Colon (tissue), 2 donors: ENCODE results near the gene PDAP1.
"Not testable (repeated sequence)": the region's sequence is repeated elsewhere in the genome, so short reads cannot be mapped to it uniquely, and the experiment has no call there.

Experiments used
- FAIRE-seq: peaks from 2 replicates; lab custom pipeline; 2012; peaks lifted over from hg19 to GRCh38; lab: Jason Lieb, UNC
- donor health status: control.
- donor health status: control.

Gene PDAP1, protein sequence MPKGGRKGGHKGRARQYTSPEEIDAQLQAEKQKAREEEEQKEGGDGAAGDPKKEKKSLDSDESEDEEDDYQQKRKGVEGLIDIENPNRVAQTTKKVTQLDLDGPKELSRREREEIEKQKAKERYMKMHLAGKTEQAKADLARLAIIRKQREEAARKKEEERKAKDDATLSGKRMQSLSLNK

DNA sequence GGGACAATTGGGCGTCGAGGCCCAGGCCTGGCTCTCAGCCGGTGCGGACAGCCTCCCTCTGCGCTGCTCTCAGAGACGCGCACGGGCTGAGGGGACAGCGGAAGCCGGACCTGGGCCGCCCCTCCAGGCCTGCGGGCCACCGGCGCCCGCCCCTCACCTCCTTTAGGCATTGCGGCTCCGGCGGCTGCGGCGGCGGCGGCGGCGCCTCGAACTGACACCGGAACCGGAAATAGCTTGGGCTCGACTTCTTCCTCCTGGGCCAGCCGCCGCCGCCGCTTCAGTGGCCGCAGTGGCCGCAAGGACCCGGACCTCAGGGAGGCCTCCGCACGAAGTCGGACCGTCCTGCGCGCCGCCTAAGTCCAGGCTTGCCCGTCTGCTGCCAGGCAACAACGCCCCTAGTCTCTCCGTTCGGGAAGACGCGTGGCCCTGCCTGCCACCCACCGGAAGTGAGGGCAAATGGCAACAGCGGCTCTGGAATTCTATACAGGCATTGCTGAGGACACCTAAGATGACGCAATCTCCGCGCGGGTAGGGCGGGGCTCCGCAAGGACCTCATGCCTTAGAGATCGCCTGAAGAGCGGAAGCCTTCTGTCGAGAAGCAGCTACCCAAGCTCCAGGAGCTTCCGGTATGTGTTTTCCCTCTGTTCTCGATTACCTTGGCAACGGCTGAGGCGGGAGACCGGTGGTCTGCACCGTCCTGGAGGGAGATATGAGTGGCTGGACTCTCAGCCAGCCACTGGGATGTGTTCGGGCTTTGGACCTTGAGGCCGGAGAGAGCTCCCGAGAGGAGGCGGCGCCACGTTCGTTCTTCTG lies at the start of gene PDAP1, which contains the start of gene BUD31:
PDAP1 (minus strand) TSS at position 219 of the 813 bp plus-strand sequence; CDS start at position 170, 49 bp downstream.
BUD31 (plus strand) TSS at position 591 of the 813 bp plus-strand sequence. CDS start 2,124 bp downstream, outside the sequence.
- FAIRE-seq, result no peak

DNA sequence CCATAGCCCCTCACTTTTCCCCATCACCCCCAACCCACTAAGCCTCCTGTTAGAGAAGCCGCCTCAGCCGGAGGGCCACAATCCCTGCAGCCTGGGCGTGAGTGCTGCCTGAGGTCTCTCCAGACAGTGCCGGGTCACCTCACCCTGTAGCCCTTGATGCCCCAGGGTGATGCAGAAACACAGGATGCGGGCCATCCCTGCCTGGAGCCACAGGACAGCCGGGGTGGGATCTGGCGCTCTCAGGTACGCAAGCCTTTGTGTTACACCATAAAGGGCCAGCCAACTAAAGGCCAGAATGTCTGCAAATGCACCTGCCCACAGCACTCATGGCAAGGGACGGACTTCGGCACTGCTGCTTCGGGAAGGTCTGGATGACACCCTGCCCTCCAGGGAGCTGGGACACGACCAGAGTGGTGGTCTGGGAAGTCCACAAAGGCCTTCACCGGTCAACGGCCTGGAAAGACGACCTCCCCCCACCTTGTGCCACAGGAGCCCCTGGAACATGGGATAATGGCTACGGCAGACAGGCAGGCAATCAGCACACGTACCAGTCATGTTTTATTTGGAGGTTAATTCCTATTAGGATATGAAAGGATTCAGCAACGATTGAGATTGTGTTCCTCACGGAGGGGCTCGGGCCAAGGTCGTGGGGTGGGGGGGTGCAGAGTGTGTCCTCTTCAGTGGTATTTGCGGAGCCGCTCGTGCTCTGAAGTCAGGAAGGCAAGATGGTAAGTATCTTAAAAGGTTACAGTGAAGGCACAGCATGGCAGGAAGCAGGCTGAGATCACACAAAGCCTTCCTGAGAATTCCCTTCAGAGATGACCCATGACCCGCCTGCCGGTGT lies 49.5 kb upstream of the PDAP1 start:
- no peak for FAIRE-seq

GRCh38 chr7:99457050-99457649 lies 48.8 kb upstream of the PDAP1 start:
- FAIRE-seq, result no peak

GRCh38 chr7:99456288-99456687 lies 47.9 kb upstream of the PDAP1 start:
- FAIRE-seq, result no peak

- no peak for FAIRE-seq
Measured at GRCh38 chr7:99455874-99456273, 47.5 kb upstream of the PDAP1 start.

GRCh38 chr7:99453105-99453504 lies 44.7 kb upstream of the PDAP1 start:
- FAIRE-seq, result no peak

DNA sequence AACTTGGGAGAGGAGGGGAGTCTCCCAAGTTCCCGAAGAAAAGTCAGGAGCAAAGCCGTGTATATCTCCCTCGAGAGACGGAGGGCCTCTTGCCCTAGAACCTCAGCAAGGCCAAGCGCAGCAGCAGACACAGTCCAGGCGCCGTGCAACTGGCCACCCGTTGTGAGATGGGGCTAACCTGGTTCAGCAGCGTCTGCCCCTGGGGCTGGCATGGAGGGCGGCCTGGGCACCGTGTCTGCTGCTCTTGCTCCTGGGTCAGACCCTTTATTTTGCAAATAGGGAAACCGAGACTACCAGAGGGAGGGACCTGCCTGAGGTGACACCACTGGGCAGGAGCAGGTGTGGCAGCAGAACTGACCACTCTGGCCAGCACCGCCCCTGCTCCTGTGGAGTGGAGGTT lies 44.1 kb upstream of the PDAP1 start:
- no peak for FAIRE-seq

- FAIRE-seq, result no peak
Measured at GRCh38 chr7:99451936-99452335, 43.5 kb upstream of the PDAP1 start.

GRCh38 chr7:99449326-99449725 lies 40.9 kb upstream of the PDAP1 start:
- FAIRE-seq, result no peak

DNA sequence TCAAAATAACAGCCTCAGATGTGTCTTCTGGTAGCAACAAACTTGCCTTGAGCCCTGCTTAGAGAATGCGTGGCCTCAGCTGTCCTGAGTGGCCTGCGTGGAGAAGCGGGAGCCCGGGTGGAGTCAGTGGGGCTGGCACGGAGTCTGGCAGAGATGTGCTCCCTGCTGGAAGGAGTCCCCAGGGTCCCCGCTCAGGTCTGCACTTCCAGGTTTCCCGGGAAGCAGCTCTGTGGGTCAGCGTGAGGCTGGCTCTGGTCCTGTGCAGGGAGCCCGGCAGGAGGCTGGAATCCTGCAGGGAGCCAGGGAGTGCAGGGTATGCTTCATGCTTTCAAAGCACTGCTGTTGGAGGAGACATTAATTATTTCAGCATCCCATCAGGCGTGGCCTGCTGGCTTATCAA lies 40.5 kb upstream of the PDAP1 start:
- no peak for FAIRE-seq

GRCh38 chr7:99447943-99448342 lies 39.5 kb upstream of the PDAP1 start:
- FAIRE-seq, result no peak

DNA sequence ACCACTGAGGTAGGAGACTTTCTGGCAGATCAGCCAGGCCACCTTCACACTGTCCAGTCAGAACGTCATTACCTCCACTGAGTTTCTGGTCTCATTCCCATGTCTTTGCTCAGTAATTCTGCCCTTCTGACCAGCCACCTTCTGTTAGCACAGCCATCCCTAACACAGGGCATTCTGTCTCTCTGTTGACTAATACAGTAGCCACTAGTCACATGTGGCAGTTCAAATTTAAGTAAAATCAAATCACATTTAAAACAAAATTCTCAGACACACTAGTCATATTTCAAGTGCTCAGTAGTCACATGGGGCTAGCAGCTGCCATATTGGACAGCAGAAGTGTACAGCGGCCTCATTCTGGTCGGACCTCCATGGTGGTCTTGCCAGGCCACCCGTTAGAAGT lies 37.7 kb upstream of the PDAP1 start:
- no peak for FAIRE-seq

GRCh38 chr7:99440195-99440594 lies 31.8 kb upstream of the PDAP1 start:
- no peak for FAIRE-seq

DNA sequence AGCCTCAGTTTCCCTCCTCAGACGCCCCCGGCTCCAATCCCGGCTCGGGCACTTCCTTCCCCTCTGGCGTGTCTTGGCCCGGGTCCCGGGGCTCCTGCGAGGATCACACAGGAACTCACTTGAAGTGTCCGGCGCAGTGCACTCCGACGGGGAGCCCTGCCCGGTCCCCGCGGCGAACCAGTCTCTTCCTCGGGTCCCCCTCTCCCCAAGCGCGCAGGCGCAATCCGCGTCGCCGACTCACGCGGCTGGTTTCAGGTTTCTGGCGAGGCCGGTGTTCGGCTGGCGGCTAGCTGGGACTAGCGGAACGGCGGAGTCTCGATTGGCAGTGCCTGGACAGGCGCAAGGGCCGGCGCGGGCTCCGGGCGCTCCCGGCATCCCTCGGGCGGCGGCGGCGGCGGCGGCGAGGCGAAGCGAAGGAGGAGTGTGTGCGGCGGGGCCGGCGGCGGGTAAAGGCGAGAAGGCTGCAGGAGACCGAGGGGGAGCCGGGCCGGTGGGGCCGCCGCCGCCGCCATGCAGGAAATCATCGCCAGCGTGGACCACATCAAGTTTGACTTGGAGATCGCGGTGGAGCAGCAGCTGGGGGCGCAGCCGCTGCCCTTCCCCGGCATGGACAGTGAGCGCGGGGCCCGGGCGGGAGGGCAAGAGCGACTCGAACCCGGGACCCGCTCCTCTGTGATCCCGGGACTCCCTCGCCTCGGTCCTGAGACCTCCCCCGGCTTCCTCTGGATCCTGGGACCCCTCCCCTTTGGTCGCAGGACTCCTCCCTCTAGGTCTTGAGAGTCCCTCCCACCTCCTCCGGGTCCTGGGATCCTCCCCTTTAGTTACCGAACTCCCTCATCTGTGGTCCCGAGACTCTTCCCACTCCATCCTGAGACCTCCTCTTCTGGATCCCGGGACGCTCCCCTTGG lies 30.4 kb upstream of the PDAP1 start, which contains the start of the genes CPSF4 and PTCD1:
CPSF4 (plus strand) TSS at position 371 of the 908 bp plus-strand sequence; CDS start at position 511, 140 bp downstream.
PTCD1 (minus strand) TSS at position 226 of the 908 bp plus-strand sequence. CDS start 3,556 bp downstream, outside the sequence.
- FAIRE-seq, result no peak

- FAIRE-seq, result no peak
Measured at GRCh38 chr7:99437946-99438572, 29.7 kb upstream of the PDAP1 start.

- no peak for FAIRE-seq
Measured at GRCh38 chr7:99433158-99433557, 24.8 kb upstream of the PDAP1 start.

- not testable (repeated sequence) for FAIRE-seq
Measured at GRCh38 chr7:99431756-99432540, 23.6 kb upstream of the PDAP1 start.

- no peak for FAIRE-seq
Measured at GRCh38 chr7:99429756-99430155, 21.4 kb upstream of the PDAP1 start.

DNA sequence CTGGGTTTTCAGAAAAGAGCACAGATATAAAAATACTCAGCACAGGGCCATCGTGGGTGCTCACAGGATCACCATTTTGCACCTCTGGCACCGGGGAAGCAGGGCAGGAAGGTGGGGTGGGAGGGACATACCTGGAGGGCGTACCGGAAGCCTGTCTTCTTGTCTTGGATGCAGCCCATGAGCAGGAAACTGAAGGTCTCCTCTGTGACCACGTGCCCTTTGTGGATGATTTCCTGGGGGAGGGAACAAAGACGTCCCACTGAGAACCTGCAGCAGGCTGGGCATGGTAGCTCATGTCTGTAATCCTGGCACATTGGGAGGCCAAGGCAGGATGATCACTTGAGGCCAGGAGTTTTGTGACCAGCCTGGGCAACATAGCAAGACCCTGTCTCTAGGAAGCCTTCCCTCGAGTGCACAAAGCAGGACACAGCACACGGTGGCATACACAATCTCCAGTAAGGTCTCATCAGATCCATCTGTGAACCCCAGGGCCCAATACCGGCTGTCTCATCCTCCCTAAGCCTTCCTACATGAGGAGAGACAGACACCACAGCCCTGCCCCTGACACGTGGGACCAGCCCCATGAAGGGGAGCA lies 20.7 kb upstream of the PDAP1 start:
- no peak for FAIRE-seq
